H9 (cell line): ENCODE measurements around the gene PGAM1. TPM values are rescaled to one million over a fixed set of nuclear protein-coding genes. Genes with fewer than 3 reads are reported as not detected.

Experiments used
- DNase-seq: peaks from one replicate; pipeline ENCODE4 v3.0.0-alpha.2; 2017
- H2AFZ ChIP-seq: one replicate; pipeline ENCODE4 v1.6.1; 2013; ENCODE audit warnings: mild to moderate bottlenecking, low read length, control low read depth, moderate library complexity
- H2AK5ac ChIP-seq: 2 replicates; pipeline ENCODE4 v1.6.1; 2013; ENCODE audit warnings: low read length, control low read depth, mixed read lengths; ENCODE audit not compliant: insufficient read length
- H2BK120ac ChIP-seq: one replicate; pipeline ENCODE4 v1.6.1; 2013; ENCODE audit warnings: low read depth, mild to moderate bottlenecking, low read length, control low read depth, inconsistent platforms; ENCODE audit not compliant: poor library complexity, severe bottlenecking
- H2BK12ac ChIP-seq: 2 replicates; pipeline ENCODE4 v1.6.1; 2013; ENCODE audit warnings: low read length, control low read depth, mixed read lengths, low read depth; ENCODE audit not compliant: insufficient read length
- H2BK15ac ChIP-seq: 2 replicates; pipeline ENCODE4 v1.6.1; 2013; ENCODE audit warnings: low read depth, low read length, control low read depth
- H2BK20ac ChIP-seq: one replicate; pipeline ENCODE4 v1.6.1; 2013; ENCODE audit warnings: low read depth, mild to moderate bottlenecking, low read length, control low read depth, inconsistent platforms; ENCODE audit not compliant: poor library complexity, severe bottlenecking
- H2BK5ac ChIP-seq: 2 replicates; pipeline ENCODE4 v1.6.1; 2013; ENCODE audit warnings: low read length, control low read depth, mixed read lengths; ENCODE audit not compliant: insufficient read length
- H3K14ac ChIP-seq: 2 replicates; pipeline ENCODE4 v1.6.1; 2013; ENCODE audit warnings: low read length, control low read depth; ENCODE audit not compliant: insufficient read depth
- H3K18ac ChIP-seq: 2 replicates; pipeline ENCODE4 v1.6.1; 2013; ENCODE audit warnings: low read depth, mild to moderate bottlenecking, mixed read lengths, low read length, control low read depth; ENCODE audit not compliant: insufficient read length
- H3K23ac ChIP-seq: 2 replicates; pipeline ENCODE4 v1.6.1; 2013; ENCODE audit warnings: low read length, control low read depth, mixed read lengths, low read depth; ENCODE audit not compliant: insufficient read length
- H3K23me2 ChIP-seq: 2 replicates; pipeline ENCODE4 v1.6.1; 2013; ENCODE audit warnings: low read depth, mild to moderate bottlenecking, mixed read lengths, low read length, control low read depth; ENCODE audit not compliant: insufficient read length, poor library complexity, severe bottlenecking
- H3K27ac ChIP-seq: 2 replicates; pipeline ENCODE4 v1.5.1; 2013; ENCODE audit warnings: low read length, control low read depth, mixed read lengths, low read depth; ENCODE audit not compliant: insufficient read length
- H3K27me3 ChIP-seq: 2 replicates; pipeline ENCODE4 v1.6.1; 2013; ENCODE audit warnings: low read length, control low read depth, inconsistent platforms; ENCODE audit not compliant: insufficient read depth
- H3K4ac ChIP-seq: 2 replicates; pipeline ENCODE4 v1.6.1; 2013; ENCODE audit warnings: low read depth, mild to moderate bottlenecking, control low read depth, inconsistent platforms, low read length, moderate library complexity
- H3K4me1 ChIP-seq: 2 replicates; pipeline ENCODE4 v1.6.1; 2013; ENCODE audit warnings: low read length, control low read depth, inconsistent platforms; ENCODE audit not compliant: insufficient read depth
- H3K4me2 ChIP-seq: 2 replicates; pipeline ENCODE4 v1.6.1; 2013; ENCODE audit warnings: low read length, control low read depth, mixed read lengths; ENCODE audit not compliant: insufficient read length, insufficient read depth
- H3K56ac ChIP-seq: 2 replicates; pipeline ENCODE4 v1.6.1; 2013; ENCODE audit warnings: low read depth, mild to moderate bottlenecking, mixed read lengths, low read length, control low read depth; ENCODE audit not compliant: insufficient read length
- H3K79me1 ChIP-seq: 2 replicates; pipeline ENCODE4 v1.6.1; 2013; ENCODE audit warnings: low read depth, mild to moderate bottlenecking, moderate library complexity, low read length, control low read depth, inconsistent platforms; ENCODE audit not compliant: insufficient read depth, poor library complexity, severe bottlenecking
- H3K79me2 ChIP-seq: 2 replicates; pipeline ENCODE4 v1.6.1; 2013; ENCODE audit warnings: low read length, control low read depth, inconsistent platforms; ENCODE audit not compliant: insufficient read depth
- H3K9ac ChIP-seq: 2 replicates; pipeline ENCODE4 v1.6.1; 2013; ENCODE audit warnings: low read length, control low read depth, mixed read lengths; ENCODE audit not compliant: insufficient read length; ENCODE audit errors: extremely low read depth
- H3K9me3 ChIP-seq: one replicate; pipeline ENCODE4 v1.6.1; 2013; ENCODE audit warnings: low read depth, low read length, inconsistent platforms; ENCODE audit not compliant: control insufficient read depth
- H3T11ph ChIP-seq: one replicate; pipeline ENCODE4 v1.6.1; 2013; ENCODE audit warnings: mild to moderate bottlenecking, low read length, control low read depth, inconsistent platforms
- H4K20me1 ChIP-seq: one replicate; pipeline ENCODE4 v1.6.1; 2013; ENCODE audit not compliant: control insufficient read depth, insufficient read length, insufficient read depth
- H4K5ac ChIP-seq: 2 replicates; pipeline ENCODE4 v1.6.1; 2013; ENCODE audit warnings: low read depth, mild to moderate bottlenecking, mixed read lengths, low read length, control low read depth; ENCODE audit not compliant: insufficient read length
- H4K8ac ChIP-seq: replicated peaks from 2 replicates; pipeline ENCODE4 v1.6.1; 2013; ENCODE audit warnings: low read length, control low read depth, mixed read lengths, low read depth; ENCODE audit not compliant: insufficient read length
- H4K91ac ChIP-seq: 2 replicates; pipeline ENCODE4 v1.6.1; 2013; ENCODE audit warnings: low read depth, mild to moderate bottlenecking, moderate library complexity, mixed read lengths, low read length, control low read depth; ENCODE audit not compliant: insufficient read length
- H3K27ac Mint-ChIP-seq, 3 experiments: 2 replicates in 2 of 3; 3 replicates in 1 of 3; pipeline ENCODE4 v1.8.0; 2020 to 2021; ENCODE audit warnings: mixed read lengths in 3 of 3, mild to moderate bottlenecking in 1 of 3, moderate library complexity in 1 of 3
- H3K27me3 Mint-ChIP-seq: 2 replicates; pipeline ENCODE4 v1.8.0; 2021; ENCODE audit warnings: low read depth, mild to moderate bottlenecking, moderate library complexity, mixed read lengths
- H3K36me3 Mint-ChIP-seq, 3 experiments: 2 replicates in 2 of 3; 3 replicates in 1 of 3; pipeline ENCODE4 v1.8.0; 2020 to 2021; ENCODE audit warnings: low read depth in 3 of 3, mixed read lengths in 3 of 3; ENCODE audit not compliant: insufficient read depth in 1 of 3
- H3K4me1 Mint-ChIP-seq, 2 experiments: 2 replicates each; pipeline ENCODE4 v1.8.0; 2020; ENCODE audit warnings: mixed read lengths in 2 of 2
- H3K4me3 Mint-ChIP-seq, 2 experiments: 2 replicates in 1 of 2; 3 replicates in 1 of 2; pipeline ENCODE4 v1.8.0; 2020 to 2021; ENCODE audit warnings: mild to moderate bottlenecking in 2 of 2, mixed read lengths in 2 of 2, moderate library complexity in 1 of 2
- H3K9me3 Mint-ChIP-seq, 2 experiments: 2 replicates in 1 of 2; 3 replicates in 1 of 2; pipeline ENCODE4 v1.8.0; 2020; ENCODE audit warnings: mild to moderate bottlenecking in 2 of 2, mixed read lengths in 2 of 2, moderate library complexity in 1 of 2
- WGBS: extraction: QIAGEN DNeasy Blood & Tissue Kit; methylation state at CpG from one replicate; pipeline ENCODE4 v1.1.7; 2013; ENCODE audit warnings: missing lambda C conversion rate, low lambda C conversion rate, mixed read lengths; ENCODE audit not compliant: insufficient read length; ENCODE audit errors: extremely low coverage; 5-methylcytosine and 5-hydroxymethylcytosine counted together
- total RNA-seq: library from RNA; stranded (reverse); gene quantifications from 2 replicates; pipeline ENCODE4 v1.2.1, GENCODE V29; 2021
- TF ChIP-seq, protein P1 (sequence below): fragments of 200-600 bp; sonication (generic); conservative IDR thresholded peaks from 3 replicates; pipeline ENCODE4 v1.8.0; 2021; ENCODE audit warnings: antibody characterized with exemption, mild to moderate bottlenecking

Gene PGAM1
- total RNA-seq, 1 experiment from 2014 or later = 932 TPM

DNA sequence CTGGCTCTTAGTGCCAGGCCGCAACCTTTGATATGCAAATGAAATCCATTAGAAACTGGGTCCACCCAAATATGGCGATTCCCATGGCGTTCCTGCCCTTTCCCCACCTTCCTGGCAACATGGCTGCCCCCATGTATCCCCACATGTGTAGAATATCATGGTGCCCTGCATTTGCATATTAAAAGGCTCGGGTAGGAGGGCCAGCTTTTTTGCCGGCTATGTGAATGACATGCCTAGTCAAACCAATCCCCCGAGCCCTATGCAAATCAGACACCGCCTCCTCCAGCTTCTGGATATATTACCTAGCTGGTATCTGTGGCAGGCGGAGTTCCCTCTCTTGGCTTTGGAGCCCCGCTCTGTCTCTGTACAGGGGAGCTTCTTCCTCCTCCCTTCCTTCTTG is 53.9 kb downstream of the PGAM1 start:
- Histone ChIP-seq H2BK15ac (no peak overlapping the region), H4K8ac (no peak overlapping the region), H3K4ac (no peak overlapping the region), H4K5ac (no peak overlapping the region), H2AFZ (no peak overlapping the region), H2BK20ac (no peak overlapping the region), H3K27ac (no peak overlapping the region), H3K14ac (no peak overlapping the region), H3K56ac (no peak overlapping the region), H3K18ac (no peak overlapping the region), H4K91ac (no peak overlapping the region), H2AK5ac (no peak overlapping the region), H3K23me2 (no peaks in the 10 kb centered on the region), H3K9ac (no peak overlapping the region), H3T11ph (no peak overlapping the region), H2BK5ac (no peak overlapping the region), H3K23ac (no peak overlapping the region), H3K4me1 (peaks cover 4% of the 10 kb centered on the region; the same call in 1 of the 2 replicates), H4K20me1 (no peaks in the 10 kb centered on the region), H3K9me3 (no peaks in the 10 kb centered on the region), H2BK12ac (no peak overlapping the region), H3K79me2 (no peaks in the 10 kb centered on the region; the same call in 1 of the 2 replicates), H2BK120ac (no peak overlapping the region), H3K4me2 (no peak overlapping the region), H3K79me1 (peaks cover 5% of the 10 kb centered on the region), H3K27me3 (no peaks in the 10 kb centered on the region)
- no peaks in the 10 kb centered on the region for H3K27me3 Mint-ChIP-seq
- WGBS = no CpG with 5 or more reads among the region's 9 CpGs
- no peaks in the 10 kb centered on the region for H3K9me3 Mint-ChIP-seq
- DNase-seq = peak; percentile 98
- peak overlapping the region; percentile 86 to 98 (median 94); a peak in 5 of 7 replicates for H3K27ac Mint-ChIP-seq
- H3K4me1 Mint-ChIP-seq = peaks cover 20 to 25% of the 10 kb centered on the region in 2 experiments
- H3K4me3 Mint-ChIP-seq = peak overlapping the region in 1 of 2 experiments; percentile 33; a peak in 1 of 5 replicates
- H3K36me3 Mint-ChIP-seq = peaks cover 28 to 56% (median 51%) of the 10 kb centered on the region in 3 experiments
- TF ChIP-seq, protein P1, sequence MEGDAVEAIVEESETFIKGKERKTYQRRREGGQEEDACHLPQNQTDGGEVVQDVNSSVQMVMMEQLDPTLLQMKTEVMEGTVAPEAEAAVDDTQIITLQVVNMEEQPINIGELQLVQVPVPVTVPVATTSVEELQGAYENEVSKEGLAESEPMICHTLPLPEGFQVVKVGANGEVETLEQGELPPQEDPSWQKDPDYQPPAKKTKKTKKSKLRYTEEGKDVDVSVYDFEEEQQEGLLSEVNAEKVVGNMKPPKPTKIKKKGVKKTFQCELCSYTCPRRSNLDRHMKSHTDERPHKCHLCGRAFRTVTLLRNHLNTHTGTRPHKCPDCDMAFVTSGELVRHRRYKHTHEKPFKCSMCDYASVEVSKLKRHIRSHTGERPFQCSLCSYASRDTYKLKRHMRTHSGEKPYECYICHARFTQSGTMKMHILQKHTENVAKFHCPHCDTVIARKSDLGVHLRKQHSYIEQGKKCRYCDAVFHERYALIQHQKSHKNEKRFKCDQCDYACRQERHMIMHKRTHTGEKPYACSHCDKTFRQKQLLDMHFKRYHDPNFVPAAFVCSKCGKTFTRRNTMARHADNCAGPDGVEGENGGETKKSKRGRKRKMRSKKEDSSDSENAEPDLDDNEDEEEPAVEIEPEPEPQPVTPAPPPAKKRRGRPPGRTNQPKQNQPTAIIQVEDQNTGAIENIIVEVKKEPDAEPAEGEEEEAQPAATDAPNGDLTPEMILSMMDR = no peak
